ENCODE results near the gene LRRC4C. TPM values are rescaled to one million over a fixed set of nuclear protein-coding genes. Genes with fewer than 3 reads are reported as not detected.

The LRRC4C gene
- total RNA-seq, 1 experiment from 2014 or later = not detected

- no peak for ATAC-seq
- CTCF ChIA-PET = no interaction called here
- Histone ChIP-seq H3K27me3 (ENCODE audit: low read length) (no peaks in the 10 kb centered on the region), H4K20me1 (ENCODE audit: low read length) (no peaks in the 10 kb centered on the region), H2AFZ (ENCODE audit: low read length) (no peak overlapping the region), H3K36me3 (ENCODE audit: low read depth, low read length) (no peaks in the 10 kb centered on the region), H3K4me2 (ENCODE audit: low read length) (no peak overlapping the region), H3K27ac (ENCODE audit: low read length) (no peak overlapping the region), H3K9me2 (replicated peaks; ENCODE audit: low read length) (no peaks in the 10 kb centered on the region), H3F3A (ENCODE audit: low read length, unreplicated experiment) (no peaks in the 10 kb centered on the region), H3K4me3 (ENCODE audit: low read length) (no peak overlapping the region), H3K9ac (ENCODE audit: low read length) (no peak overlapping the region), H3K4me1 (ENCODE audit: insufficient read depth, low read length) (no peaks in the 10 kb centered on the region), H3K79me2 (ENCODE audit: low read length) (no peaks in the 10 kb centered on the region), H3K9me3 (ENCODE audit: low read length) (no peaks in the 10 kb centered on the region)
- no peak for TF ChIP-seq EZH2phosphoT487 (IDR thresholded peaks at IDR 0.05; ENCODE audit: borderline replicate concordance, low read length)
- TF ChIP-seq CTCF (conservative IDR thresholded peaks at IDR 0.05; ENCODE audit: low read depth, low read length) = no peak
- no peak for TF ChIP-seq EZH2 (IDR thresholded peaks at IDR 0.05; ENCODE audit: low read length, unreplicated experiment)
- DNase-seq = no peak
- no TSS peak for BruUV-seq (replicated peaks)
- intact Hi-C loops (cut with micrococcal nuclease) = no loop called here
- POLR2A ChIA-PET (ENCODE audit: unreplicated experiment) = no interaction called here
These were observed 126.1 kb downstream of the LRRC4C start for GRCh38 chr11:41333357-41333756.

GRCh38 chr11:41328324-41328723 lies 131.1 kb downstream of the LRRC4C start:
- CTCF ChIA-PET = no interaction called here
- ATAC-seq (no peak), DNase-seq (no peak)
- TF ChIP-seq CTCF (conservative IDR thresholded peaks at IDR 0.05; ENCODE audit: low read depth, low read length) = no peak
- TF ChIP-seq EZH2 (IDR thresholded peaks at IDR 0.05; ENCODE audit: low read length, unreplicated experiment) = no peak
- TF ChIP-seq EZH2phosphoT487 (IDR thresholded peaks at IDR 0.05; ENCODE audit: borderline replicate concordance, low read length) = no peak
- no peak overlapping the region for H2AFZ ChIP-seq (ENCODE audit: low read length)
- no peak overlapping the region for H3K9ac ChIP-seq (ENCODE audit: low read length)
- no peak overlapping the region for H3K4me3 ChIP-seq (ENCODE audit: low read length)
- BruUV-seq (replicated peaks) = no TSS peak
- no peaks in the 10 kb centered on the region for H3K27me3 ChIP-seq (ENCODE audit: low read length)
- no peaks in the 10 kb centered on the region for H3K9me2 ChIP-seq (replicated peaks; ENCODE audit: low read length)
- no peaks in the 10 kb centered on the region for H3K9me3 ChIP-seq (ENCODE audit: low read length)
- H3K27ac ChIP-seq (ENCODE audit: low read length) = no peak overlapping the region
- no peaks in the 10 kb centered on the region for H4K20me1 ChIP-seq (ENCODE audit: low read length)
- H3K36me3 ChIP-seq (ENCODE audit: low read depth, low read length) = no peaks in the 10 kb centered on the region
- H3K4me2 ChIP-seq (ENCODE audit: low read length) = no peak overlapping the region
- no peaks in the 10 kb centered on the region for H3K79me2 ChIP-seq (ENCODE audit: low read length)
- H3F3A ChIP-seq (ENCODE audit: low read length, unreplicated experiment) = no peaks in the 10 kb centered on the region
- intact Hi-C loops (cut with micrococcal nuclease) = no loop called here
- POLR2A ChIA-PET (ENCODE audit: unreplicated experiment) = no interaction called here
- H3K4me1 ChIP-seq (ENCODE audit: insufficient read depth, low read length) = no peaks in the 10 kb centered on the region

GRCh38 chr11:41323446-41323845 lies 136.0 kb downstream of the LRRC4C start:
- no peak overlapping the region for H3K9ac ChIP-seq (ENCODE audit: low read length)
- no peaks in the 10 kb centered on the region for H3K9me3 ChIP-seq (ENCODE audit: low read length)
- BruUV-seq (replicated peaks) = no TSS peak
- ChIA-PET POLR2A (ENCODE audit: unreplicated experiment) (no interaction called here), CTCF (no interaction called here)
- TF ChIP-seq EZH2 (IDR thresholded peaks at IDR 0.05; ENCODE audit: low read length, unreplicated experiment) = no peak
- TF ChIP-seq EZH2phosphoT487 (IDR thresholded peaks at IDR 0.05; ENCODE audit: borderline replicate concordance, low read length) = no peak
- no peak for TF ChIP-seq CTCF (conservative IDR thresholded peaks at IDR 0.05; ENCODE audit: low read depth, low read length)
- intact Hi-C loops (cut with micrococcal nuclease) = no loop called here
- no peak overlapping the region for H3K27ac ChIP-seq (ENCODE audit: low read length)
- H3F3A ChIP-seq (ENCODE audit: low read length, unreplicated experiment) = no peaks in the 10 kb centered on the region
- H3K36me3 ChIP-seq (ENCODE audit: low read depth, low read length) = no peaks in the 10 kb centered on the region
- H3K79me2 ChIP-seq (ENCODE audit: low read length) = no peaks in the 10 kb centered on the region
- ATAC-seq = no peak
- no peak overlapping the region for H3K4me2 ChIP-seq (ENCODE audit: low read length)
- H4K20me1 ChIP-seq (ENCODE audit: low read length) = no peaks in the 10 kb centered on the region
- no peak overlapping the region for H2AFZ ChIP-seq (ENCODE audit: low read length)
- H3K4me1 ChIP-seq (ENCODE audit: insufficient read depth, low read length) = no peaks in the 10 kb centered on the region
- no peak overlapping the region for H3K4me3 ChIP-seq (ENCODE audit: low read length)
- DNase-seq = no peak
- H3K9me2 ChIP-seq (replicated peaks; ENCODE audit: low read length) = no peaks in the 10 kb centered on the region
- no peaks in the 10 kb centered on the region for H3K27me3 ChIP-seq (ENCODE audit: low read length)
